ENCODE data around the gene RALY. TPM values are rescaled to one million over a fixed set of nuclear protein-coding genes. Genes with fewer than 3 reads are reported as not detected.
A peak's percentile ranks its signal among the peaks of the same experiment; 100 is the strongest.

Gene RALY
- total RNA-seq, 1 experiment from 2014 or later, result 119 TPM

GRCh38 chr20:34089655-34090345 is 96.1 kb downstream of the RALY start:
- BruUV-seq (replicated peaks), result no TSS peak
- intact Hi-C loops (cut with micrococcal nuclease), result no loop called here
- ChIA-PET CTCF (no interaction called here), RAD21 (ENCODE audit: low non-redundant PET in 1 of 2, low total read pairs in 2 of 2, uncharacterized antibody in 2 of 2, unreplicated experiment in 2 of 2) (no interaction called here), POLR2A (no interaction called here)
- H3K9me3 ChIP-seq (ENCODE audit: control insufficient read depth in 1 of 2, insufficient read depth in 1 of 2, low read depth in 1 of 2, low read length in 2 of 2), result no peaks in the 10 kb centered on the region
- no peaks in the 10 kb centered on the region for H3K4me1 ChIP-seq (ENCODE audit: control insufficient read depth in 1 of 2, insufficient read depth in 2 of 2, low read length in 2 of 2)
- no peak for DNase-seq (ENCODE audit: low read depth, low spot score)
- no peak for ATAC-seq
- H3K36me3 ChIP-seq (ENCODE audit: control insufficient read depth in 1 of 2, insufficient read depth in 2 of 2, low read length in 2 of 2), result peaks cover 48 to 60% of the 10 kb centered on the region in 2 experiments
- no peak overlapping the region for H3K4me3 ChIP-seq (replicated peaks in 1 of 2; ENCODE audit: low read depth in 1 of 2, low read length in 2 of 2)
- TF ChIP-seq SRF (IDR thresholded peaks at IDR 0.05; ENCODE audit: low read depth), result no peak
- TF ChIP-seq, protein P1, sequence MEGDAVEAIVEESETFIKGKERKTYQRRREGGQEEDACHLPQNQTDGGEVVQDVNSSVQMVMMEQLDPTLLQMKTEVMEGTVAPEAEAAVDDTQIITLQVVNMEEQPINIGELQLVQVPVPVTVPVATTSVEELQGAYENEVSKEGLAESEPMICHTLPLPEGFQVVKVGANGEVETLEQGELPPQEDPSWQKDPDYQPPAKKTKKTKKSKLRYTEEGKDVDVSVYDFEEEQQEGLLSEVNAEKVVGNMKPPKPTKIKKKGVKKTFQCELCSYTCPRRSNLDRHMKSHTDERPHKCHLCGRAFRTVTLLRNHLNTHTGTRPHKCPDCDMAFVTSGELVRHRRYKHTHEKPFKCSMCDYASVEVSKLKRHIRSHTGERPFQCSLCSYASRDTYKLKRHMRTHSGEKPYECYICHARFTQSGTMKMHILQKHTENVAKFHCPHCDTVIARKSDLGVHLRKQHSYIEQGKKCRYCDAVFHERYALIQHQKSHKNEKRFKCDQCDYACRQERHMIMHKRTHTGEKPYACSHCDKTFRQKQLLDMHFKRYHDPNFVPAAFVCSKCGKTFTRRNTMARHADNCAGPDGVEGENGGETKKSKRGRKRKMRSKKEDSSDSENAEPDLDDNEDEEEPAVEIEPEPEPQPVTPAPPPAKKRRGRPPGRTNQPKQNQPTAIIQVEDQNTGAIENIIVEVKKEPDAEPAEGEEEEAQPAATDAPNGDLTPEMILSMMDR (IDR thresholded peaks at IDR 0.05 in 2 of 3, conservative IDR thresholded peaks at IDR 0.05 in 1 of 3; ENCODE audit: borderline replicate concordance in 1 of 3, insufficient read depth in 1 of 3, low read depth in 2 of 3, low read length in 2 of 3), result no peak
- 0 out of 2 replicates have a peak, but pooled peaks have one; percentile 30 for TF ChIP-seq POLR2AphosphoS5 (IDR thresholded peaks at IDR 0.05; ENCODE audit: low read depth, low read length)
- H3K4me2 ChIP-seq (ENCODE audit: low read length), result no peak overlapping the region
- H3K9ac ChIP-seq (ENCODE audit: low read length), result no peak overlapping the region
- H3K79me2 ChIP-seq (ENCODE audit: insufficient read depth, low read length), result peaks cover 54% of the 10 kb centered on the region
- no peaks in the 10 kb centered on the region for H3K27me3 ChIP-seq (ENCODE audit: insufficient read depth, low read length)
- H2AFZ ChIP-seq (ENCODE audit: low read depth, low read length, poor library complexity, severe bottlenecking), result no peak overlapping the region
- peaks cover 10% of the 10 kb centered on the region; the same call in 1 of the 2 replicates for H4K20me1 ChIP-seq (ENCODE audit: insufficient read depth)
- no peak overlapping the region for H3K27ac ChIP-seq (ENCODE audit: low read depth, low read length)
- H3K9me2 ChIP-seq (ENCODE audit: insufficient read depth), result no peaks in the 10 kb centered on the region

GRCh38 chr20:34090645-34091044 is 96.9 kb downstream of the RALY start:
- intact Hi-C loops (cut with micrococcal nuclease), result no loop called here
- DNase-seq (ENCODE audit: low read depth, low spot score) (no peak), ATAC-seq (no peak)
- Histone ChIP-seq H3K27ac (ENCODE audit: low read depth, low read length) (no peak overlapping the region), H3K36me3 (ENCODE audit: control insufficient read depth in 1 of 2, insufficient read depth in 2 of 2, low read length in 2 of 2) (peaks cover 51 to 68% of the 10 kb centered on the region in 2 experiments), H3K27me3 (ENCODE audit: insufficient read depth, low read length) (no peaks in the 10 kb centered on the region), H3K4me1 (ENCODE audit: control insufficient read depth in 1 of 2, insufficient read depth in 2 of 2, low read length in 2 of 2) (no peaks in the 10 kb centered on the region), H3K4me3 (replicated peaks in 1 of 2; ENCODE audit: low read depth in 1 of 2, low read length in 2 of 2) (no peak overlapping the region), H3K9ac (ENCODE audit: low read length) (no peak overlapping the region), H3K9me2 (ENCODE audit: insufficient read depth) (no peaks in the 10 kb centered on the region), H4K20me1 (ENCODE audit: insufficient read depth) (peaks cover 11% of the 10 kb centered on the region; the same call in 1 of the 2 replicates), H3K79me2 (ENCODE audit: insufficient read depth, low read length) (peaks cover 63% of the 10 kb centered on the region), H3K9me3 (ENCODE audit: control insufficient read depth in 1 of 2, insufficient read depth in 1 of 2, low read depth in 1 of 2, low read length in 2 of 2) (no peaks in the 10 kb centered on the region), H3K4me2 (ENCODE audit: low read length) (no peak overlapping the region), H2AFZ (ENCODE audit: low read depth, low read length, poor library complexity, severe bottlenecking) (no peak overlapping the region)
- no TSS peak for BruUV-seq (replicated peaks)
- ChIA-PET CTCF (no interaction called here), RAD21 (ENCODE audit: low non-redundant PET in 1 of 2, low total read pairs in 2 of 2, uncharacterized antibody in 2 of 2, unreplicated experiment in 2 of 2) (no interaction called here), POLR2A (no interaction called here)
- TF ChIP-seq YY1 (IDR thresholded peaks at IDR 0.05; ENCODE audit: extremely low read depth, insufficient replicate concordance, low read depth, low read length) (no peak), RAD21 (IDR thresholded peaks at IDR 0.05; ENCODE audit: low read depth) (no peak), TCF7L2 (IDR thresholded peaks at IDR 0.05; ENCODE audit: borderline replicate concordance, extremely low read depth, insufficient read depth, insufficient read length) (no peak), POLR2AphosphoS5 (IDR thresholded peaks at IDR 0.05; ENCODE audit: low read depth, low read length) (no peak), EGR1 (IDR thresholded peaks at IDR 0.05; ENCODE audit: low read depth) (no peak), MAX (IDR thresholded peaks at IDR 0.05) (no peak), ZNF274 (IDR thresholded peaks at IDR 0.05; ENCODE audit: low read depth, low read length) (no peak), REST (IDR thresholded peaks at IDR 0.05; ENCODE audit: low read depth) (no peak), CEBPB (IDR thresholded peaks at IDR 0.05; ENCODE audit: low read depth) (no peak), JUND (IDR thresholded peaks at IDR 0.05) (no peak), EZH2phosphoT487 (IDR thresholded peaks at IDR 0.05; ENCODE audit: borderline replicate concordance) (no peak)

Data from HCT116 (cell line).